Spleen (tissue), 7 donors: ENCODE results near the gene FBN2.

Experiments
- POLR2A ChIP-seq, 3 donors: fragments of 450-650 bp; IDR thresholded peaks; one replicate each; pipeline ENCODE4 v1.5.1; 2017; ENCODE audit warnings: antibody characterized with exemption in 3 of 3, mild to moderate bottlenecking in 1 of 3
- TF ChIP-seq, protein P1 (sequence below), 11 experiments: fragments of 200-600 bp in 7 of 11; fragments of 450-650 bp in 4 of 11; sonication (generic) in 4 of 11; IDR thresholded peaks in 8 of 11; conservative IDR thresholded peaks in 3 of 11; 1 replicate in 7 of 11; 2 replicates in 4 of 11; pipeline versions ENCODE4 v1.4.0 to v1.8.0; 2016 to 2021; ENCODE audit warnings: antibody characterized with exemption in 11 of 11, inconsistent platforms in 4 of 11, mild to moderate bottlenecking in 1 of 11
- donor health status: DM: no; HTN: no; CAD: no; lungs with moderate emphysema.
- donor health status: DM: no; HTN: no; CAD: no.
- donor health status: DM: no; HTN: no; CAD: no.

DNA sequence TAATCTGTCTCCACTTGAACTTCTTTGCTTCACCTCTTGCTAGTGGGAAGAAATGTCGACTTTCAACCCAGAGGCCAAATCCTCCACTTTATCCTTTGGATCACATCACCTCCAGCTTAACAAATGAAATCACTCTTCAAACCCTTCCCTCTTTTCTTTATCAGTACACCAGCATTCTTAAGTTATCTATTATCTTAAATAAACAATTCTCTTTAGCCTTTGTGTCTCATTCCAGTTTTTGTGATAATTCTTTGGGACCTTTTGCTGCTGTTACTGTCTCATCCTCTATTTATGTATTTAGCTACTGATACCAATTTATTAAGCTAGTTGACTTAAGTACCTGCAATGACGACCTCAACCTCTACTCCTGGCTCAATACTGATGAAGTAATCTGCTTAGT, 28.1 kb upstream of the FBN2 start:
- no peak for TF ChIP-seq POLR2A (IDR thresholded peaks at IDR 0.05)
- TF ChIP-seq, protein P1, sequence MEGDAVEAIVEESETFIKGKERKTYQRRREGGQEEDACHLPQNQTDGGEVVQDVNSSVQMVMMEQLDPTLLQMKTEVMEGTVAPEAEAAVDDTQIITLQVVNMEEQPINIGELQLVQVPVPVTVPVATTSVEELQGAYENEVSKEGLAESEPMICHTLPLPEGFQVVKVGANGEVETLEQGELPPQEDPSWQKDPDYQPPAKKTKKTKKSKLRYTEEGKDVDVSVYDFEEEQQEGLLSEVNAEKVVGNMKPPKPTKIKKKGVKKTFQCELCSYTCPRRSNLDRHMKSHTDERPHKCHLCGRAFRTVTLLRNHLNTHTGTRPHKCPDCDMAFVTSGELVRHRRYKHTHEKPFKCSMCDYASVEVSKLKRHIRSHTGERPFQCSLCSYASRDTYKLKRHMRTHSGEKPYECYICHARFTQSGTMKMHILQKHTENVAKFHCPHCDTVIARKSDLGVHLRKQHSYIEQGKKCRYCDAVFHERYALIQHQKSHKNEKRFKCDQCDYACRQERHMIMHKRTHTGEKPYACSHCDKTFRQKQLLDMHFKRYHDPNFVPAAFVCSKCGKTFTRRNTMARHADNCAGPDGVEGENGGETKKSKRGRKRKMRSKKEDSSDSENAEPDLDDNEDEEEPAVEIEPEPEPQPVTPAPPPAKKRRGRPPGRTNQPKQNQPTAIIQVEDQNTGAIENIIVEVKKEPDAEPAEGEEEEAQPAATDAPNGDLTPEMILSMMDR (IDR thresholded peaks at IDR 0.05 in 8 of 11, conservative IDR thresholded peaks at IDR 0.05 in 3 of 11): no peak
